GM12878 (cell line): ENCODE data around the gene SCNN1G. TPM values are rescaled to one million over a fixed set of nuclear protein-coding genes. Genes with fewer than 3 reads are reported as not detected.

Source experiments
- ATAC-seq: fragments of 200-7000 bp; cut with Tn5 transposase; 3 replicates; pipeline ENCODE4 v1.9.1; 2020; ENCODE audit warnings: mild to moderate bottlenecking, moderate library complexity
- BruUV-seq: library from RNA; stranded (reverse); fragments of 400-500 nt; replicated peaks from 2 replicates; lab custom pipeline; 2021; lab: Mats Ljungman, UMichigan
- CTCF ChIA-PET: fragments of 300-600 bp; sonication (Branson Sonifier 250); formaldehyde crosslinking; extraction: SDS; loops from one replicate; lab custom pipeline; 2021; ENCODE audit warnings: inconsistent platforms; lab: Yijun Ruan, JAX
- POLR2A ChIA-PET: fragments of 350-600 bp; formaldehyde crosslinking; extraction: SDS; loops from one replicate; lab custom pipeline; 2021; ENCODE audit warnings: inconsistent platforms; lab: Charles Lee
- RAD21 ChIA-PET: fragments of 300-600 bp; sonication (Branson Sonifier 250); formaldehyde crosslinking; loops from one replicate; lab custom pipeline; 2023; ENCODE audit warnings: antibody characterized with exemption; ENCODE audit not compliant: unreplicated experiment; lab: Charles Lee
- SMC1A ChIA-PET: fragments of 300-600 bp; sonication (Branson Sonifier 250); formaldehyde crosslinking; loops from one replicate; lab custom pipeline; 2023; ENCODE audit not compliant: unreplicated experiment, uncharacterized antibody; lab: Charles Lee
- DNase-seq: peaks from one replicate; pipeline ENCODE4 v3.0.0-alpha.2; 2011; ENCODE audit warnings: low read depth, low spot score
- FAIRE-seq: peaks from 3 replicates; lab custom pipeline; 2011; peaks lifted over from hg19 to GRCh38; lab: Jason Lieb, UNC
- H2AFZ ChIP-seq: 2 replicates; pipeline ENCODE4 v1.6.0; 2011; ENCODE audit warnings: low read depth, low read length, control low read depth; ENCODE audit not compliant: control insufficient read depth
- H3K27ac ChIP-seq: 2 replicates; pipeline ENCODE4 v1.5.1; 2011; ENCODE audit warnings: control low read depth; ENCODE audit not compliant: control insufficient read depth, insufficient read depth
- H3K27me3 ChIP-seq, 2 experiments: replicated peaks in 1 of 2; 2 replicates each; pipeline versions ENCODE4 v1.6.0 to v1.6.1; 2011; ENCODE audit warnings: low read length in 1 of 2; ENCODE audit not compliant: control insufficient read depth in 2 of 2, insufficient read depth in 2 of 2
- H3K36me3 ChIP-seq, 2 experiments: 2 replicates each; pipeline ENCODE4 v1.5.1; 2011; ENCODE audit warnings: low read length in 1 of 2; ENCODE audit not compliant: control insufficient read depth in 2 of 2, insufficient read depth in 2 of 2
- H3K4me1 ChIP-seq: 2 replicates; pipeline ENCODE4 v1.6.1; 2011; ENCODE audit warnings: mild to moderate bottlenecking, low read length, moderate library complexity, mixed read lengths; ENCODE audit not compliant: control insufficient read depth, insufficient read depth
- H3K4me2 ChIP-seq: 2 replicates; pipeline ENCODE4 v1.6.0; 2011; ENCODE audit warnings: control low read depth; ENCODE audit not compliant: control insufficient read depth, insufficient read depth
- H3K4me3 ChIP-seq: fragments of 200-600 bp; sonication (generic); 2 replicates; pipeline ENCODE4 v1.5.1; 2016
- H3K79me2 ChIP-seq: 2 replicates; pipeline ENCODE4 v1.6.0; 2011; ENCODE audit warnings: low read length; ENCODE audit not compliant: control insufficient read depth, insufficient read depth
- H3K9ac ChIP-seq: 2 replicates; pipeline ENCODE4 v1.8.0; 2011; ENCODE audit warnings: low read length, control low read depth, mixed read lengths; ENCODE audit not compliant: control insufficient read depth, insufficient read depth
- H3K9me3 ChIP-seq: replicated peaks from 3 replicates; pipeline ENCODE4 v1.5.1; 2011; ENCODE audit warnings: mild to moderate bottlenecking, low read length; ENCODE audit not compliant: control insufficient read depth, insufficient read depth
- H4K20me1 ChIP-seq: 2 replicates; pipeline ENCODE4 v1.6.0; 2011; ENCODE audit not compliant: control insufficient read depth, insufficient read depth
- ETV6 ChIP-seq, 2 experiments: fragments of 450-650 bp in 1 of 2; IDR thresholded peaks in 1 of 2; conservative IDR thresholded peaks in 1 of 2; 2 replicates each; pipeline ENCODE4 v1.6.1; 2014; ENCODE audit warnings: antibody characterized with exemption in 1 of 2, borderline replicate concordance in 1 of 2, low read depth in 1 of 2, mild to moderate bottlenecking in 1 of 2, moderate library complexity in 1 of 2
- EZH2 ChIP-seq: IDR thresholded peaks from 2 replicates; pipeline ENCODE4 v1.6.1; 2012; ENCODE audit warnings: low read depth, mild to moderate bottlenecking, control low read depth, inconsistent platforms, low read length, borderline replicate concordance; ENCODE audit not compliant: control insufficient read depth
- MEF2A ChIP-seq: IDR thresholded peaks from 2 replicates; pipeline ENCODE4 v1.6.1; 2011; ENCODE audit warnings: low read depth, mild to moderate bottlenecking, low read length, moderate library complexity; ENCODE audit not compliant: insufficient read depth
- MXI1 ChIP-seq: fragments of 150-350 bp; IDR thresholded peaks from 2 replicates; pipeline ENCODE4 v1.6.1; 2011; ENCODE audit warnings: low read depth, mild to moderate bottlenecking, inconsistent platforms, low read length, improper control_type of control experiment
- MYB ChIP-seq: fragments of 150-350 bp; IDR thresholded peaks from 2 replicates; pipeline ENCODE4 v1.6.1; 2014; ENCODE audit warnings: mild to moderate bottlenecking, low read depth, low read length, borderline replicate concordance
- NBN ChIP-seq: fragments of 450-650 bp; IDR thresholded peaks from 2 replicates; pipeline ENCODE4 v1.6.1; 2016
- POLR2A ChIP-seq: IDR thresholded peaks from 2 replicates; pipeline ENCODE4 v1.6.1; 2011; ENCODE audit warnings: low read depth, mild to moderate bottlenecking, low read length
- RAD21 ChIP-seq: IDR thresholded peaks from 2 replicates; pipeline ENCODE4 v1.6.1; 2011; ENCODE audit warnings: mild to moderate bottlenecking, low read depth, low read length, moderate library complexity; ENCODE audit not compliant: insufficient read depth
- RELA ChIP-seq: fragments of 450-650 bp; IDR thresholded peaks from 2 replicates; pipeline ENCODE4 v1.8.0; 2014; ENCODE audit warnings: borderline replicate concordance; ENCODE audit not compliant: partially characterized antibody
- ZSCAN29 ChIP-seq: fragments of 450-650 bp; IDR thresholded peaks from 2 replicates; pipeline ENCODE4 v1.6.1; 2017; ENCODE audit warnings: mild to moderate bottlenecking, moderate library complexity
- WGBS: methylation state at CpG from one replicate; pipeline ENCODE4 v1.1.6; 2016; ENCODE audit warnings: low lambda C conversion rate; ENCODE audit not compliant: insufficient replicate concordance, insufficient coverage; ENCODE audit errors: missing lambda C conversion rate; 5-methylcytosine and 5-hydroxymethylcytosine counted together
- in situ Hi-C: fragments of 300-500 bp; cut with MboI; formaldehyde crosslinking; loops from 9 replicates; pipeline ENCODE4 v1.14.3; 2018; ENCODE audit warnings: mixed read lengths
- intact Hi-C: fragments of 100-400 bp; cut with micrococcal nuclease; formaldehyde crosslinking; loops from one replicate; pipeline ENCODE4 v1.14.2; 2022; ENCODE audit not compliant: unreplicated experiment
- polyA plus RNA-seq, 11 experiments: library from polyadenylated mRNA; depleted of rRNA in 4 of 11; unstranded in 6 of 11; stranded (reverse) in 5 of 11; fragments of >200 nt; fragmentation: Nextera tagmentation in 4 of 11; fragmentation: Illumina TruSeq in 1 of 11; extraction: Ambion mirVana in 4 of 11; extraction: Trizol in 1 of 11; gene quantifications; 1 replicate in 1 of 11; 2 replicates in 10 of 11; pipeline versions ENCODE4 v1.2.1 to v1.2.3, GENCODE V29; 2011 to 2016; ENCODE audit warnings: inconsistent platforms in 2 of 11, missing spikeins in 2 of 11, low read depth in 1 of 11
- total RNA-seq, 4 experiments: library from RNA; depleted of rRNA in 3 of 4; stranded (reverse); fragments of >200 nt in 3 of 4; fragmentation: Illumina TruSeq in 1 of 4; extraction: Trizol in 1 of 4; gene quantifications; 2 replicates each; pipeline versions ENCODE4 v1.2.1 to v1.2.3, GENCODE V29; 2013 to 2021
- TF ChIP-seq, protein P1 (sequence below): fragments of 450-650 bp; IDR thresholded peaks from 2 replicates; pipeline ENCODE4 v1.6.1; 2017; ENCODE audit warnings: mild to moderate bottlenecking, low read depth, inconsistent platforms; ENCODE audit not compliant: poor library complexity, severe bottlenecking
- TF ChIP-seq, protein P2 (sequence below): fragments of 450-650 bp; IDR thresholded peaks from 2 replicates; pipeline ENCODE4 v1.6.1; 2014; ENCODE audit warnings: mild to moderate bottlenecking
- TF ChIP-seq, protein P3 (sequence below): fragments of 450-650 bp; IDR thresholded peaks from 2 replicates; pipeline ENCODE4 v1.6.1; 2017; ENCODE audit warnings: mild to moderate bottlenecking
- TF ChIP-seq, protein P4 (sequence below): fragments of 450-650 bp; IDR thresholded peaks from 2 replicates; pipeline ENCODE4 v1.6.1; 2017; ENCODE audit warnings: mild to moderate bottlenecking, moderate library complexity
- TF ChIP-seq, protein P5 (sequence below): IDR thresholded peaks from 2 replicates; pipeline ENCODE4 v1.6.1; 2012; ENCODE audit warnings: low read depth, low read length, improper control_type of control experiment

The SCNN1G gene
- total and polyA plus RNA-seq, 10 of the 15 experiments (the other 5 are each of a cell fraction or from before 2014, with no cell fraction given), result 0.04 to 0.86 (median 0.08) TPM; not detected in 5

DNA sequence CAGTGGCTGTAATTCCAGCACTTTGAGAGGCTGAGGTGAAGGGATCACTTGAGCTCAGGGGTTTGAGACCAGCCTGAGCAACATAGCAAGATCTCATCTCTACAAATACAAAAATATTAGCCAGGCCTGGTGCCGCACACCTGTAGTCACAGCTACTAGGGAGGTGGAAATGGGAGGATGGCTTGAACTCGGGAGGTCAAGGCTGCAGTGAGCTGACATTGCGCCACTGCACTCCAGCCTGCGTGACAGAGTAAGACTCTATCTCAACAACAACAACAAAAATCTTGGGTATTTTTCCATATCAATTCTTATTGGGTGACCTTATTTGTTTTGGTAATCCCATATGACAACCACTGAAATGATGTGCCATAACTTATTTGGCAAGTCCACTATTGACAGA, 52.6 kb downstream of the SCNN1G start:
- Histone ChIP-seq H3K36me3 (no peaks in the 10 kb centered on the region), H3K4me2 (no peak overlapping the region), H3K4me3 (no peak overlapping the region), H3K9me3 (no peaks in the 10 kb centered on the region), H3K79me2 (no peaks in the 10 kb centered on the region), H4K20me1 (no peaks in the 10 kb centered on the region), H3K9ac (no peak overlapping the region), H3K27ac (no peak overlapping the region), H3K27me3 (no peaks in the 10 kb centered on the region), H2AFZ (no peak overlapping the region), H3K4me1 (no peaks in the 10 kb centered on the region; the same call in 1 of the 2 replicates)
- in situ Hi-C loops (no loop called here), intact Hi-C loops (no loop called here)
- ChIA-PET POLR2A (no interaction called here), CTCF (interaction anchor here (1.2 to 1.5 kb wide), 2 partner anchors 9 to 199 kb away, joined by 3 read pairs; no protein-coding TSS in a partner anchor), SMC1A (interaction anchor here (0.6 to 1.3 kb wide), 4 partner anchors 15 to 39 kb away, joined by 3 to 4 read pairs (median 3); no protein-coding TSS in a partner anchor), RAD21 (no interaction called here)
- no peak for FAIRE-seq
- 80% methylated on average over 4 of the region's 4 CpGs for WGBS
- BruUV-seq, result no TSS peak
- no peak for DNase-seq
- ATAC-seq, result no peak
- TF ChIP-seq, protein P1, sequence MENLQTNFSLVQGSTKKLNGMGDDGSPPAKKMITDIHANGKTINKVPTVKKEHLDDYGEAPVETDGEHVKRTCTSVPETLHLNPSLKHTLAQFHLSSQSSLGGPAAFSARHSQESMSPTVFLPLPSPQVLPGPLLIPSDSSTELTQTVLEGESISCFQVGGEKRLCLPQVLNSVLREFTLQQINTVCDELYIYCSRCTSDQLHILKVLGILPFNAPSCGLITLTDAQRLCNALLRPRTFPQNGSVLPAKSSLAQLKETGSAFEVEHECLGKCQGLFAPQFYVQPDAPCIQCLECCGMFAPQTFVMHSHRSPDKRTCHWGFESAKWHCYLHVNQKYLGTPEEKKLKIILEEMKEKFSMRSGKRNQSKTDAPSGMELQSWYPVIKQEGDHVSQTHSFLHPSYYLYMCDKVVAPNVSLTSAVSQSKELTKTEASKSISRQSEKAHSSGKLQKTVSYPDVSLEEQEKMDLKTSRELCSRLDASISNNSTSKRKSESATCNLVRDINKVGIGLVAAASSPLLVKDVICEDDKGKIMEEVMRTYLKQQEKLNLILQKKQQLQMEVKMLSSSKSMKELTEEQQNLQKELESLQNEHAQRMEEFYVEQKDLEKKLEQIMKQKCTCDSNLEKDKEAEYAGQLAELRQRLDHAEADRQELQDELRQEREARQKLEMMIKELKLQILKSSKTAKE, result no peak
- TF ChIP-seq NBN, result no peak
- TF ChIP-seq, protein P2, sequence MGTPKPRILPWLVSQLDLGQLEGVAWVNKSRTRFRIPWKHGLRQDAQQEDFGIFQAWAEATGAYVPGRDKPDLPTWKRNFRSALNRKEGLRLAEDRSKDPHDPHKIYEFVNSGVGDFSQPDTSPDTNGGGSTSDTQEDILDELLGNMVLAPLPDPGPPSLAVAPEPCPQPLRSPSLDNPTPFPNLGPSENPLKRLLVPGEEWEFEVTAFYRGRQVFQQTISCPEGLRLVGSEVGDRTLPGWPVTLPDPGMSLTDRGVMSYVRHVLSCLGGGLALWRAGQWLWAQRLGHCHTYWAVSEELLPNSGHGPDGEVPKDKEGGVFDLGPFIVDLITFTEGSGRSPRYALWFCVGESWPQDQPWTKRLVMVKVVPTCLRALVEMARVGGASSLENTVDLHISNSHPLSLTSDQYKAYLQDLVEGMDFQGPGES, result no peak
- TF ChIP-seq, protein P3, sequence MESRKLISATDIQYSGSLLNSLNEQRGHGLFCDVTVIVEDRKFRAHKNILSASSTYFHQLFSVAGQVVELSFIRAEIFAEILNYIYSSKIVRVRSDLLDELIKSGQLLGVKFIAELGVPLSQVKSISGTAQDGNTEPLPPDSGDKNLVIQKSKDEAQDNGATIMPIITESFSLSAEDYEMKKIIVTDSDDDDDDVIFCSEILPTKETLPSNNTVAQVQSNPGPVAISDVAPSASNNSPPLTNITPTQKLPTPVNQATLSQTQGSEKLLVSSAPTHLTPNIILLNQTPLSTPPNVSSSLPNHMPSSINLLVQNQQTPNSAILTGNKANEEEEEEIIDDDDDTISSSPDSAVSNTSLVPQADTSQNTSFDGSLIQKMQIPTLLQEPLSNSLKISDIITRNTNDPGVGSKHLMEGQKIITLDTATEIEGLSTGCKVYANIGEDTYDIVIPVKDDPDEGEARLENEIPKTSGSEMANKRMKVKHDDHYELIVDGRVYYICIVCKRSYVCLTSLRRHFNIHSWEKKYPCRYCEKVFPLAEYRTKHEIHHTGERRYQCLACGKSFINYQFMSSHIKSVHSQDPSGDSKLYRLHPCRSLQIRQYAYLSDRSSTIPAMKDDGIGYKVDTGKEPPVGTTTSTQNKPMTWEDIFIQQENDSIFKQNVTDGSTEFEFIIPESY, result no peak
- TF ChIP-seq POLR2A, result no peak
- no peak for TF ChIP-seq RELA
- no peak for TF ChIP-seq MXI1
- TF ChIP-seq ETV6 (conservative IDR thresholded peaks at IDR 0.05 in 1 of 2, IDR thresholded peaks at IDR 0.05 in 1 of 2; ENCODE audit: borderline replicate concordance in 1 of 2, low read depth in 1 of 2), result no peak
- TF ChIP-seq MEF2A, result no peak
- TF ChIP-seq, protein P4, sequence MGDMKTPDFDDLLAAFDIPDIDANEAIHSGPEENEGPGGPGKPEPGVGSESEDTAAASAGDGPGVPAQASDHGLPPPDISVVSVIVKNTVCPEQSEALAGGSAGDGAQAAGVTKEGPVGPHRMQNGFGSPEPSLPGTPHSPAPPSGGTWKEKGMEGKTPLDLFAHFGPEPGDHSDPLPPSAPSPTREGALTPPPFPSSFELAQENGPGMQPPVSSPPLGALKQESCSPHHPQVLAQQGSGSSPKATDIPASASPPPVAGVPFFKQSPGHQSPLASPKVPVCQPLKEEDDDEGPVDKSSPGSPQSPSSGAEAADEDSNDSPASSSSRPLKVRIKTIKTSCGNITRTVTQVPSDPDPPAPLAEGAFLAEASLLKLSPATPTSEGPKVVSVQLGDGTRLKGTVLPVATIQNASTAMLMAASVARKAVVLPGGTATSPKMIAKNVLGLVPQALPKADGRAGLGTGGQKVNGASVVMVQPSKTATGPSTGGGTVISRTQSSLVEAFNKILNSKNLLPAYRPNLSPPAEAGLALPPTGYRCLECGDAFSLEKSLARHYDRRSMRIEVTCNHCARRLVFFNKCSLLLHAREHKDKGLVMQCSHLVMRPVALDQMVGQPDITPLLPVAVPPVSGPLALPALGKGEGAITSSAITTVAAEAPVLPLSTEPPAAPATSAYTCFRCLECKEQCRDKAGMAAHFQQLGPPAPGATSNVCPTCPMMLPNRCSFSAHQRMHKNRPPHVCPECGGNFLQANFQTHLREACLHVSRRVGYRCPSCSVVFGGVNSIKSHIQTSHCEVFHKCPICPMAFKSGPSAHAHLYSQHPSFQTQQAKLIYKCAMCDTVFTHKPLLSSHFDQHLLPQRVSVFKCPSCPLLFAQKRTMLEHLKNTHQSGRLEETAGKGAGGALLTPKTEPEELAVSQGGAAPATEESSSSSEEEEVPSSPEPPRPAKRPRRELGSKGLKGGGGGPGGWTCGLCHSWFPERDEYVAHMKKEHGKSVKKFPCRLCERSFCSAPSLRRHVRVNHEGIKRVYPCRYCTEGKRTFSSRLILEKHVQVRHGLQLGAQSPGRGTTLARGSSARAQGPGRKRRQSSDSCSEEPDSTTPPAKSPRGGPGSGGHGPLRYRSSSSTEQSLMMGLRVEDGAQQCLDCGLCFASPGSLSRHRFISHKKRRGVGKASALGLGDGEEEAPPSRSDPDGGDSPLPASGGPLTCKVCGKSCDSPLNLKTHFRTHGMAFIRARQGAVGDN, result no peak
- TF ChIP-seq RAD21, result no peak
- TF ChIP-seq EZH2, result no peak
- no peak for TF ChIP-seq ZSCAN29
- no peak for TF ChIP-seq MYB
- TF ChIP-seq, protein P5, sequence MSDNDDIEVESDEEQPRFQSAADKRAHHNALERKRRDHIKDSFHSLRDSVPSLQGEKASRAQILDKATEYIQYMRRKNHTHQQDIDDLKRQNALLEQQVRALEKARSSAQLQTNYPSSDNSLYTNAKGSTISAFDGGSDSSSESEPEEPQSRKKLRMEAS, result no peak
